Measurements from ENCODE around the gene SLC39A11. TPM values are rescaled to one million over a fixed set of nuclear protein-coding genes. Genes with fewer than 3 reads are reported as not detected.
A peak's percentile ranks its signal among the peaks of the same experiment; 100 is the strongest.

SLC39A11 gene
- polyA plus RNA-seq, 3 donors, result 16.6 to 27.9 (median 26.6) TPM

DNA sequence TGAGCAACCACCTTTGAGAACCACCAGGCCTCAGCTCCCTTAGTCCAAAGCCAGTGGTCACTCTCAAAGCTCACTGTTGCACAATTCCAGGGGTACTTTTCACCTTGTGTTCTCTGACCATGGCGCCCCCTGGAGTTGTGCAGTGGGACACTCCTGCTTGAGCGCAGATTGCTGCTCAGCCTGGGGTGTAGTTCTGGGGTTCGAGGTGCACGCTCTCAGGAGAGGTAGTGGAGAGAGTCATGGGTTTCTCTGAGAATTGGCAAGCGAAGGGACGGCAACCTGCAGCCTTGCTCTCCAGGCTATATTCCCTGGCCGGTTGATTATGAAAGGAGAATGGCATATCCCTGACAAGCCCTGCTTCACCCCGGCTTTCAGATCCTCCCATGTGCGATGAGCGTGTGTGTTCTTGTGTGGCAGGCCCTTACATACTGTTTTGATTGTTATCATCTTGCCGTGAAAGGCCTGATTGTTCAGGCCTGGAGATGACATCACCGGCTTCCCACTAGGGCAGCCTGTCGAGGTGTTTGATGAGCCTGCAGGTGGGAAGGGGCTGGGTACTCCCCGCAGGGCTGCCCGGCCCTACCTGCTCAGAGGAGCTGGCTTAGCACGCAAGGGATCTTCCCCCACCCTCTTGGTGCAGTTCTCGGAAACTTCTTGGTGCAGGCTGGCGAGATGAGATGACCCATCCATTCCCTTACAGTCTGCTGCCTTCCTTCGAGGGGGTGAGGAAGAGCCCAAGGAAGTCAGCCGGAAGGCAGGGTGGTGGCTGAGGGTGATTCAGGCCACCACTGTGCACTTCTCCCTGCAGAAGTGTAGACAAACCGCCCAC lies 431.2 kb downstream of the SLC39A11 start:
- Histone ChIP-seq H2AFZ (ENCODE audit: insufficient read depth, low read depth, low read length, poor library complexity, severe bottlenecking) (no peak overlapping the region), H3K79me2 (ENCODE audit: insufficient read depth, low read length) (no peaks in the 10 kb centered on the region), H3K4me2 (replicated peaks; ENCODE audit: extremely low read depth, low read length, poor library complexity, severe bottlenecking) (no peak overlapping the region), H3K27ac (ENCODE audit: low read depth in 1 of 2, low read length in 2 of 2) (no peak overlapping the region), H3K4me3 (replicated peaks in 1 of 3; ENCODE audit: low read depth in 2 of 3, low read length in 3 of 3) (no peak overlapping the region), H3K36me3 (replicated peaks in 1 of 2; ENCODE audit: control insufficient read depth in 1 of 2, insufficient read depth in 2 of 2, low read length in 2 of 2) (peaks cover 3 to 4% of the 10 kb centered on the region in 2 donors), H3K4me1 (ENCODE audit: control insufficient read depth in 1 of 2, insufficient read depth in 2 of 2, low read length in 2 of 2) (no peaks in the 10 kb centered on the region), H3K27me3 (ENCODE audit: control insufficient read depth in 2 of 2, insufficient read depth in 2 of 2, low read length in 2 of 2) (no peaks in the 10 kb centered on the region), H4K20me1 (ENCODE audit: insufficient read depth, low read length) (no peaks in the 10 kb centered on the region), H3K9ac (ENCODE audit: insufficient read depth, low read length, poor library complexity, severe bottlenecking) (no peak overlapping the region), H3K9me3 (replicated peaks in 1 of 2; ENCODE audit: control insufficient read depth in 1 of 2, insufficient read depth in 1 of 2, low read length in 2 of 2) (no peaks in the 10 kb centered on the region)
- no peaks in the 10 kb centered on the region for H3K4me1 Mint-ChIP-seq
- peaks cover 0 to 4% (median 0%) of the 10 kb centered on the region in 3 donors for H3K27me3 Mint-ChIP-seq (ENCODE audit: low read depth in 3 of 3)
- no peak overlapping the region for H3K4me3 Mint-ChIP-seq
- H3K36me3 Mint-ChIP-seq, result peaks cover 12 to 17% of the 10 kb centered on the region in 2 donors
- no peak for DNase-seq
- H3K9me3 Mint-ChIP-seq, result peaks cover 0 to 13% (median 6%) of the 10 kb centered on the region in 7 donors
- peak overlapping the region in 1 of 7 donors; percentile 35 for H3K27ac Mint-ChIP-seq
- intact Hi-C loops (cut with micrococcal nuclease), result no loop called here
- WGBS (ENCODE audit: insufficient coverage), result 95% methylated on average over 14 of the region's 21 CpGs
- TF ChIP-seq, protein P1, sequence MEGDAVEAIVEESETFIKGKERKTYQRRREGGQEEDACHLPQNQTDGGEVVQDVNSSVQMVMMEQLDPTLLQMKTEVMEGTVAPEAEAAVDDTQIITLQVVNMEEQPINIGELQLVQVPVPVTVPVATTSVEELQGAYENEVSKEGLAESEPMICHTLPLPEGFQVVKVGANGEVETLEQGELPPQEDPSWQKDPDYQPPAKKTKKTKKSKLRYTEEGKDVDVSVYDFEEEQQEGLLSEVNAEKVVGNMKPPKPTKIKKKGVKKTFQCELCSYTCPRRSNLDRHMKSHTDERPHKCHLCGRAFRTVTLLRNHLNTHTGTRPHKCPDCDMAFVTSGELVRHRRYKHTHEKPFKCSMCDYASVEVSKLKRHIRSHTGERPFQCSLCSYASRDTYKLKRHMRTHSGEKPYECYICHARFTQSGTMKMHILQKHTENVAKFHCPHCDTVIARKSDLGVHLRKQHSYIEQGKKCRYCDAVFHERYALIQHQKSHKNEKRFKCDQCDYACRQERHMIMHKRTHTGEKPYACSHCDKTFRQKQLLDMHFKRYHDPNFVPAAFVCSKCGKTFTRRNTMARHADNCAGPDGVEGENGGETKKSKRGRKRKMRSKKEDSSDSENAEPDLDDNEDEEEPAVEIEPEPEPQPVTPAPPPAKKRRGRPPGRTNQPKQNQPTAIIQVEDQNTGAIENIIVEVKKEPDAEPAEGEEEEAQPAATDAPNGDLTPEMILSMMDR (IDR thresholded peaks at IDR 0.05), result no peak

DNA sequence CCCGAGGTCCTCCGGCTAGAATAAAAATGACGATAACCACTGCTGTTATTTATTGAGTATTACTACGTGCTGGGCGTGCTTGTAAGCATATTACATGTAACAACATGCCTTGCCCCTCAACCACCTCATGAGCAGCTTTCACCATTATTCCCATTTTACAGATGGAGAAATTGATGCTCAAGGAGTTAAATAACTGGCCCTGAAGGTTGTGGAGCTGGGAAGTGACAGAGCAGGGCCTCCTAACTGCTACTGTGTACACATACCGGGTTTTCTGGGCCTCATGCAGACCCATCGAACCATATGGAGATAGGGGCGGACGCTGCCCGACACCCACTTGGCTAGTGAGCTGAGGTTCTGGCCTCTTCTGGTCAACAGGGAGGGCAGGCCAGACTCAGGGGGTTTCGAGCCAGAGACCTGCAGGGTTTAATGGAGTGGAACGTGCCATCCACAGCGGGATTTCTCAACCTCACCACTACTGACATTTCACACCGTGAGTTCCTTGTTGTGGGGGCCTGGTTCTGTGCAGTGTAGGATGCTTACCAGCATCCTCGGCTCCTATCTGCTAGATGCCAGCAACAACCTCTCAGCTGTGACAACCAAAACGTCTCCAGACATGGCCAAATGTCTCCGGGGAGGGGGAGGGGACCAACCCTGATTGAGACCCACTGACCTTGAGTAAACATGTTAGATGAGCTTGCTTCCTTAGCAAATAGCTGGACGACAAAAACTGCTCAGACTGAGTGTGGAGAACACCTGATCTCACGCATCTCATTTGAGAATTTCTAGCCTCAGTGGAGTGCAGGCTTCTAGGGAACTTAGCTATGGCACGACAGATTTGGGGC lies 432.0 kb downstream of the SLC39A11 start:
- Histone ChIP-seq H3K4me3 (replicated peaks in 1 of 3; ENCODE audit: low read depth in 2 of 3, low read length in 3 of 3) (no peak overlapping the region), H3K4me1 (ENCODE audit: control insufficient read depth in 1 of 2, insufficient read depth in 2 of 2, low read length in 2 of 2) (no peaks in the 10 kb centered on the region), H2AFZ (ENCODE audit: insufficient read depth, low read depth, low read length, poor library complexity, severe bottlenecking) (no peak overlapping the region), H3K9ac (ENCODE audit: insufficient read depth, low read length, poor library complexity, severe bottlenecking) (no peak overlapping the region), H3K9me3 (replicated peaks in 1 of 2; ENCODE audit: control insufficient read depth in 1 of 2, insufficient read depth in 1 of 2, low read length in 2 of 2) (no peaks in the 10 kb centered on the region), H3K27ac (ENCODE audit: low read depth in 1 of 2, low read length in 2 of 2) (no peak overlapping the region), H4K20me1 (ENCODE audit: insufficient read depth, low read length) (no peaks in the 10 kb centered on the region), H3K79me2 (ENCODE audit: insufficient read depth, low read length) (no peaks in the 10 kb centered on the region), H3K4me2 (replicated peaks; ENCODE audit: extremely low read depth, low read length, poor library complexity, severe bottlenecking) (no peak overlapping the region), H3K36me3 (replicated peaks in 1 of 2; ENCODE audit: control insufficient read depth in 1 of 2, insufficient read depth in 2 of 2, low read length in 2 of 2) (peaks cover 3 to 4% of the 10 kb centered on the region in 2 donors), H3K27me3 (ENCODE audit: control insufficient read depth in 2 of 2, insufficient read depth in 2 of 2, low read length in 2 of 2) (no peaks in the 10 kb centered on the region)
- TF ChIP-seq, protein P1 (IDR thresholded peaks at IDR 0.05), result no peak
- H3K27me3 Mint-ChIP-seq (ENCODE audit: low read depth in 3 of 3), result peaks cover 0 to 4% (median 0%) of the 10 kb centered on the region in 3 donors
- DNase-seq, result no peak
- peaks cover 12 to 17% of the 10 kb centered on the region in 2 donors for H3K36me3 Mint-ChIP-seq
- H3K4me3 Mint-ChIP-seq, result no peak overlapping the region
- intact Hi-C loops (cut with micrococcal nuclease), result no loop called here
- no peak overlapping the region for H3K27ac Mint-ChIP-seq
- WGBS (ENCODE audit: insufficient coverage), result 95% methylated on average over 13 of the region's 20 CpGs
- H3K9me3 Mint-ChIP-seq, result peaks cover 0 to 10% (median 4%) of the 10 kb centered on the region in 7 donors
- no peaks in the 10 kb centered on the region for H3K4me1 Mint-ChIP-seq
